GM12878 (cell line): ENCODE results near the gene MFAP2. TPM values are rescaled to one million over a fixed set of nuclear protein-coding genes. Genes with fewer than 3 reads are reported as not detected.

Experiments
- ATAC-seq: fragments of 200-7000 bp; cut with Tn5 transposase; 3 replicates; pipeline ENCODE4 v1.9.1; 2020; ENCODE audit warnings: mild to moderate bottlenecking, moderate library complexity
- BruUV-seq: library from RNA; stranded (reverse); fragments of 400-500 nt; replicated peaks from 2 replicates; lab custom pipeline; 2021; lab: Mats Ljungman, UMichigan
- CTCF ChIA-PET: fragments of 300-600 bp; sonication (Branson Sonifier 250); formaldehyde crosslinking; extraction: SDS; loops from one replicate; lab custom pipeline; 2021; ENCODE audit warnings: inconsistent platforms; lab: Yijun Ruan, JAX
- POLR2A ChIA-PET: fragments of 350-600 bp; formaldehyde crosslinking; extraction: SDS; loops from one replicate; lab custom pipeline; 2021; ENCODE audit warnings: inconsistent platforms; lab: Charles Lee
- RAD21 ChIA-PET: fragments of 300-600 bp; sonication (Branson Sonifier 250); formaldehyde crosslinking; loops from one replicate; lab custom pipeline; 2023; ENCODE audit warnings: antibody characterized with exemption; ENCODE audit not compliant: unreplicated experiment; lab: Charles Lee
- SMC1A ChIA-PET: fragments of 300-600 bp; sonication (Branson Sonifier 250); formaldehyde crosslinking; loops from one replicate; lab custom pipeline; 2023; ENCODE audit not compliant: unreplicated experiment, uncharacterized antibody; lab: Charles Lee
- DNase-seq: peaks from one replicate; pipeline ENCODE4 v3.0.0-alpha.2; 2011; ENCODE audit warnings: low read depth, low spot score
- FAIRE-seq: peaks from 3 replicates; lab custom pipeline; 2011; peaks lifted over from hg19 to GRCh38; lab: Jason Lieb, UNC
- H2AFZ ChIP-seq: 2 replicates; pipeline ENCODE4 v1.6.0; 2011; ENCODE audit warnings: low read depth, low read length, control low read depth; ENCODE audit not compliant: control insufficient read depth
- H3K27ac ChIP-seq: 2 replicates; pipeline ENCODE4 v1.5.1; 2011; ENCODE audit warnings: control low read depth; ENCODE audit not compliant: control insufficient read depth, insufficient read depth
- H3K27me3 ChIP-seq, 2 experiments: replicated peaks in 1 of 2; 2 replicates each; pipeline versions ENCODE4 v1.6.0 to v1.6.1; 2011; ENCODE audit warnings: low read length in 1 of 2; ENCODE audit not compliant: control insufficient read depth in 2 of 2, insufficient read depth in 2 of 2
- H3K36me3 ChIP-seq, 2 experiments: 2 replicates each; pipeline ENCODE4 v1.5.1; 2011; ENCODE audit warnings: low read length in 1 of 2; ENCODE audit not compliant: control insufficient read depth in 2 of 2, insufficient read depth in 2 of 2
- H3K4me1 ChIP-seq: 2 replicates; pipeline ENCODE4 v1.6.1; 2011; ENCODE audit warnings: mild to moderate bottlenecking, low read length, moderate library complexity, mixed read lengths; ENCODE audit not compliant: control insufficient read depth, insufficient read depth
- H3K4me2 ChIP-seq: 2 replicates; pipeline ENCODE4 v1.6.0; 2011; ENCODE audit warnings: control low read depth; ENCODE audit not compliant: control insufficient read depth, insufficient read depth
- H3K4me3 ChIP-seq: fragments of 200-600 bp; sonication (generic); 2 replicates; pipeline ENCODE4 v1.5.1; 2016
- H3K79me2 ChIP-seq: 2 replicates; pipeline ENCODE4 v1.6.0; 2011; ENCODE audit warnings: low read length; ENCODE audit not compliant: control insufficient read depth, insufficient read depth
- H3K9ac ChIP-seq: 2 replicates; pipeline ENCODE4 v1.8.0; 2011; ENCODE audit warnings: low read length, control low read depth, mixed read lengths; ENCODE audit not compliant: control insufficient read depth, insufficient read depth
- H3K9me3 ChIP-seq: replicated peaks from 3 replicates; pipeline ENCODE4 v1.5.1; 2011; ENCODE audit warnings: mild to moderate bottlenecking, low read length; ENCODE audit not compliant: control insufficient read depth, insufficient read depth
- H4K20me1 ChIP-seq: 2 replicates; pipeline ENCODE4 v1.6.0; 2011; ENCODE audit not compliant: control insufficient read depth, insufficient read depth
- HDAC6 ChIP-seq: fragments of 200-600 bp; sonication (generic); IDR thresholded peaks from one replicate; pipeline ENCODE4 v1.8.0; 2017; ENCODE audit warnings: antibody characterized with exemption; ENCODE audit not compliant: unreplicated experiment
- KLF5 ChIP-seq: fragments of 450-650 bp; IDR thresholded peaks from 2 replicates; pipeline ENCODE4 v1.6.1; 2014; ENCODE audit warnings: mild to moderate bottlenecking; ENCODE audit not compliant: partially characterized antibody
- RAD21 ChIP-seq: IDR thresholded peaks from 2 replicates; pipeline ENCODE4 v1.6.1; 2011; ENCODE audit warnings: mild to moderate bottlenecking, low read depth, low read length, moderate library complexity; ENCODE audit not compliant: insufficient read depth
- SMC3 ChIP-seq: IDR thresholded peaks from 2 replicates; pipeline ENCODE4 v1.6.1; 2011; ENCODE audit warnings: low read length, improper control_type of control experiment, borderline replicate concordance
- SPI1 ChIP-seq: IDR thresholded peaks from 2 replicates; pipeline ENCODE4 v1.6.1; 2011; ENCODE audit warnings: low read depth, mild to moderate bottlenecking, low read length, moderate library complexity, borderline replicate concordance; ENCODE audit not compliant: insufficient read depth
- ZNF217 ChIP-seq: fragments of 450-650 bp; IDR thresholded peaks from 2 replicates; pipeline ENCODE4 v1.6.1; 2017; ENCODE audit warnings: antibody characterized with exemption, mild to moderate bottlenecking
- WGBS: methylation state at CpG from one replicate; pipeline ENCODE4 v1.1.6; 2016; ENCODE audit warnings: low lambda C conversion rate; ENCODE audit not compliant: insufficient replicate concordance, insufficient coverage; ENCODE audit errors: missing lambda C conversion rate; 5-methylcytosine and 5-hydroxymethylcytosine counted together
- in situ Hi-C: fragments of 300-500 bp; cut with MboI; formaldehyde crosslinking; loops from 9 replicates; pipeline ENCODE4 v1.14.3; 2018; ENCODE audit warnings: mixed read lengths
- intact Hi-C: fragments of 100-400 bp; cut with micrococcal nuclease; formaldehyde crosslinking; loops from one replicate; pipeline ENCODE4 v1.14.2; 2022; ENCODE audit not compliant: unreplicated experiment
- polyA plus RNA-seq, 11 experiments: library from polyadenylated mRNA; depleted of rRNA in 4 of 11; unstranded in 6 of 11; stranded (reverse) in 5 of 11; fragments of >200 nt; fragmentation: Nextera tagmentation in 4 of 11; fragmentation: Illumina TruSeq in 1 of 11; extraction: Ambion mirVana in 4 of 11; extraction: Trizol in 1 of 11; gene quantifications; 1 replicate in 1 of 11; 2 replicates in 10 of 11; pipeline versions ENCODE4 v1.2.1 to v1.2.3, GENCODE V29; 2011 to 2016; ENCODE audit warnings: inconsistent platforms in 2 of 11, missing spikeins in 2 of 11, low read depth in 1 of 11
- total RNA-seq, 4 experiments: library from RNA; depleted of rRNA in 3 of 4; stranded (reverse); fragments of >200 nt in 3 of 4; fragmentation: Illumina TruSeq in 1 of 4; extraction: Trizol in 1 of 4; gene quantifications; 2 replicates each; pipeline versions ENCODE4 v1.2.1 to v1.2.3, GENCODE V29; 2013 to 2021
- TF ChIP-seq, protein P1 (sequence below): fragments of 450-650 bp; conservative IDR thresholded peaks from 2 replicates; pipeline ENCODE4 v1.6.1; 2017; ENCODE audit warnings: mild to moderate bottlenecking, moderate library complexity
- TF ChIP-seq, protein P2 (sequence below): IDR thresholded peaks from 2 replicates; pipeline ENCODE4 v1.6.1; 2012; ENCODE audit warnings: low read length, inconsistent platforms
- TF ChIP-seq, protein P3 (sequence below): fragments of 450-650 bp; IDR thresholded peaks from 2 replicates; pipeline ENCODE4 v1.6.1; 2017; ENCODE audit warnings: borderline replicate concordance

MFAP2 gene
- total and polyA plus RNA-seq, 10 of the 15 experiments (the other 5 are each of a cell fraction or from before 2014, with no cell fraction given) = 0.16 TPM; not detected in 9

DNA sequence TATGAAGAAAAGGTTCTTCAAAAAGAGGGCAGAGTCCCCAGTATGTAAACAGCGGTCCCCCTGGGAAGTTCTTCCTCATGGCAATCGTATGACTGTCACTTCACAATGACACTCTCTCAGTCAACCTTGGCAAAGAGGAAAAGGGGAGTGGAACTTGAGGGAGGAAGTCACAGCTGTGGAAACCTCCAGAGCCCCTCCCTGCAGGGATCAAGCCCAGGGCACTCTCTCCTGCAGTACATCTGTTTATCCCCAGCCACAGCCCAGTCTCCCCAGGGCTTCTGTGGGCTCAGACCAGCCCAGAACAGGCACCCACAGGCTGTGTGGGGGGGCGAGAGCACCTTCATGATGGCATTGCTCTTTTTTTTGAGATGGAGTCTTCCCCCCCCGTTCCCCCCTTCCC is 29.3 kb upstream of the MFAP2 start:
- no peaks in the 10 kb centered on the region for H4K20me1 ChIP-seq
- FAIRE-seq (no peak), DNase-seq (no peak), ATAC-seq (peak; percentile 11; the same call in 2 of the 3 replicates)
- no peaks in the 10 kb centered on the region for H3K36me3 ChIP-seq
- POLR2A ChIA-PET = interaction anchor here (0.5 to 1.0 kb wide), 5 partner anchors 9 to 662 kb away, joined by 3 to 4 read pairs (median 3); no protein-coding TSS in a partner anchor
- H3K79me2 ChIP-seq = peaks cover 2% of the 10 kb centered on the region
- no peaks in the 10 kb centered on the region for H3K9me3 ChIP-seq
- no peaks in the 10 kb centered on the region for H3K27me3 ChIP-seq
- peak overlapping the region; percentile 82 for H3K4me2 ChIP-seq
- peak overlapping the region; percentile 30; the same call in 1 of the 2 replicates for H3K4me3 ChIP-seq
- peaks cover 22% of the 10 kb centered on the region for H3K4me1 ChIP-seq
- SMC1A ChIA-PET = interaction anchor here (1.0 to 2.4 kb wide), 3 partner anchors 9 to 58 kb away, joined by 4 to 7 read pairs (median 5); no protein-coding TSS in a partner anchor
- CTCF ChIA-PET = interaction anchor here (0.8 to 1.1 kb wide), 3 partner anchors 36 to 111 kb away, joined by 3 to 4 read pairs (median 3); no protein-coding TSS in a partner anchor
- no peak overlapping the region for H2AFZ ChIP-seq
- no peak overlapping the region for H3K27ac ChIP-seq
- in situ Hi-C loops (no loop called here), intact Hi-C loops (no loop called here)
- BruUV-seq = no TSS peak
- WGBS = 52% methylated on average over 3 of the region's 4 CpGs
- H3K9ac ChIP-seq = no peak overlapping the region
- RAD21 ChIA-PET = interaction anchor here (1.2 to 1.4 kb wide), 3 partner anchors 36 to 53 kb away, joined by 3 read pairs; no protein-coding TSS in a partner anchor
- TF ChIP-seq SPI1 = peak; percentile 31; the same call in 1 of the 2 replicates
- TF ChIP-seq SMC3 = no peak

DNA sequence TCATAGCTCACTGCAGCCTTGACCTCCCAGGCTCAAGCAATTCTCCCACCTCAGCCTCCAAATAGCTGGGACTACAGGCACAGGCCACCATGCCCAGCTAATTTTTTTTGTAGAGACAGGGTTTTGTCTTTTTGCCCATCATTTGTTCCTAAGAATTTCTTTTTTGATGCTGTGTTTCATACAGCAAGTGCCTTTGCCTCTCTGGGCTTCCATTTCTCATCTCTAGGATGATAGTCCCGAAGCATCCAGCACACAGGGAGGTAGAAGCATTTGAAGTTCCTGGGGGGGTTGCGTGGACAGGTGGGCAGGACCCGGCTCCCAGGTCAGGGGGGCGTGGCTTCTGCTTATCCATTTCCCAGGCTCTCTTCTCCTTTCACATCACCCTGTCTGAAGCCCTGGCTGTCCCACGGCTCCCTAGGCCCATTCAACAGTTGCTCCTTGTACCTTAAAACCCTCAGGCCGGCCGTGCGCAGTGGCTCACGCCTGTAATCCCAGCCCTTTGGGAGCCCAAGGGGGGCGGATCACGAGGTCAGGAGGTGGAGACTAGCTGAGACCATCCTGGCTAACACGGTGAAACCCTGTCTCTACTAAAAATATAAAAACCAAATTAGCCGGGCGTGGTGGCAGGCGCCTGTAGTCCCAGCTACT is 27.9 kb upstream of the MFAP2 start:
- no peaks in the 10 kb centered on the region for H4K20me1 ChIP-seq
- H3K4me1 ChIP-seq = peaks cover 16% of the 10 kb centered on the region
- DNase-seq (no peak), ATAC-seq (no peak), FAIRE-seq (no peak)
- H3K9ac ChIP-seq = no peak overlapping the region
- SMC1A ChIA-PET = interaction anchor here (1.3 to 2.4 kb wide), 2 partner anchors 10 to 38 kb away, joined by 3 to 7 read pairs; no protein-coding TSS in a partner anchor
- H3K4me2 ChIP-seq = no peak overlapping the region
- intact Hi-C loops (no loop called here), in situ Hi-C loops (no loop called here)
- no TSS peak for BruUV-seq
- peaks cover 2% of the 10 kb centered on the region for H3K79me2 ChIP-seq
- WGBS = 83% methylated on average over 15 of the region's 15 CpGs
- CTCF ChIA-PET = interaction anchor here (1.0 kb wide), 1 partner anchor 48 kb away, joined by 3 read pairs; no protein-coding TSS in a partner anchor
- POLR2A ChIA-PET = interaction anchor here (0.6 kb wide), 1 partner anchor 204 kb away, joined by 3 read pairs; no protein-coding TSS in a partner anchor
- H3K27ac ChIP-seq = no peak overlapping the region
- H2AFZ ChIP-seq = no peak overlapping the region
- H3K36me3 ChIP-seq = no peaks in the 10 kb centered on the region; a peak in 2 of 4 replicates
- no peak overlapping the region for H3K4me3 ChIP-seq
- RAD21 ChIA-PET = interaction anchor here (1.4 kb wide), 1 partner anchor 37 kb away, joined by 3 read pairs; no protein-coding TSS in a partner anchor
- no peaks in the 10 kb centered on the region for H3K27me3 ChIP-seq
- H3K9me3 ChIP-seq = no peaks in the 10 kb centered on the region
- TF ChIP-seq, protein P1, sequence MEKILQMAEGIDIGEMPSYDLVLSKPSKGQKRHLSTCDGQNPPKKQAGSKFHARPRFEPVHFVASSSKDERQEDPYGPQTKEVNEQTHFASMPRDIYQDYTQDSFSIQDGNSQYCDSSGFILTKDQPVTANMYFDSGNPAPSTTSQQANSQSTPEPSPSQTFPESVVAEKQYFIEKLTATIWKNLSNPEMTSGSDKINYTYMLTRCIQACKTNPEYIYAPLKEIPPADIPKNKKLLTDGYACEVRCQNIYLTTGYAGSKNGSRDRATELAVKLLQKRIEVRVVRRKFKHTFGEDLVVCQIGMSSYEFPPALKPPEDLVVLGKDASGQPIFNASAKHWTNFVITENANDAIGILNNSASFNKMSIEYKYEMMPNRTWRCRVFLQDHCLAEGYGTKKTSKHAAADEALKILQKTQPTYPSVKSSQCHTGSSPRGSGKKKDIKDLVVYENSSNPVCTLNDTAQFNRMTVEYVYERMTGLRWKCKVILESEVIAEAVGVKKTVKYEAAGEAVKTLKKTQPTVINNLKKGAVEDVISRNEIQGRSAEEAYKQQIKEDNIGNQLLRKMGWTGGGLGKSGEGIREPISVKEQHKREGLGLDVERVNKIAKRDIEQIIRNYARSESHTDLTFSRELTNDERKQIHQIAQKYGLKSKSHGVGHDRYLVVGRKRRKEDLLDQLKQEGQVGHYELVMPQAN = no peak
- TF ChIP-seq, protein P2, sequence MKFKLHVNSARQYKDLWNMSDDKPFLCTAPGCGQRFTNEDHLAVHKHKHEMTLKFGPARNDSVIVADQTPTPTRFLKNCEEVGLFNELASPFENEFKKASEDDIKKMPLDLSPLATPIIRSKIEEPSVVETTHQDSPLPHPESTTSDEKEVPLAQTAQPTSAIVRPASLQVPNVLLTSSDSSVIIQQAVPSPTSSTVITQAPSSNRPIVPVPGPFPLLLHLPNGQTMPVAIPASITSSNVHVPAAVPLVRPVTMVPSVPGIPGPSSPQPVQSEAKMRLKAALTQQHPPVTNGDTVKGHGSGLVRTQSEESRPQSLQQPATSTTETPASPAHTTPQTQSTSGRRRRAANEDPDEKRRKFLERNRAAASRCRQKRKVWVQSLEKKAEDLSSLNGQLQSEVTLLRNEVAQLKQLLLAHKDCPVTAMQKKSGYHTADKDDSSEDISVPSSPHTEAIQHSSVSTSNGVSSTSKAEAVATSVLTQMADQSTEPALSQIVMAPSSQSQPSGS = no peak
- TF ChIP-seq RAD21 (no peak), ZNF217 (no peak), KLF5 (no peak), HDAC6 (no peak)
- TF ChIP-seq, protein P3, sequence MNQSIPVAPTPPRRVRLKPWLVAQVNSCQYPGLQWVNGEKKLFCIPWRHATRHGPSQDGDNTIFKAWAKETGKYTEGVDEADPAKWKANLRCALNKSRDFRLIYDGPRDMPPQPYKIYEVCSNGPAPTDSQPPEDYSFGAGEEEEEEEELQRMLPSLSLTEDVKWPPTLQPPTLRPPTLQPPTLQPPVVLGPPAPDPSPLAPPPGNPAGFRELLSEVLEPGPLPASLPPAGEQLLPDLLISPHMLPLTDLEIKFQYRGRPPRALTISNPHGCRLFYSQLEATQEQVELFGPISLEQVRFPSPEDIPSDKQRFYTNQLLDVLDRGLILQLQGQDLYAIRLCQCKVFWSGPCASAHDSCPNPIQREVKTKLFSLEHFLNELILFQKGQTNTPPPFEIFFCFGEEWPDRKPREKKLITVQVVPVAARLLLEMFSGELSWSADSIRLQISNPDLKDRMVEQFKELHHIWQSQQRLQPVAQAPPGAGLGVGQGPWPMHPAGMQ = no peak
